SU-DHL-6 (cell line): Measurements from ENCODE around the gene ZNF554.

Source experiments
- EZH2phosphoT487 ChIP-seq: fragments of 200-600 bp; sonication (generic), shearing (Covaris generic); conservative IDR thresholded peaks from 2 replicates; pipeline ENCODE4 v1.6.1; 2018; ENCODE audit warnings: mild to moderate bottlenecking, antibody characterized with exemption, low read length, moderate library complexity, mixed read lengths
- TF ChIP-seq, protein P1 (sequence below): fragments of 200-600 bp; sonication (generic); IDR thresholded peaks from one replicate; pipeline ENCODE4 v1.5.1; 2017; ENCODE audit warnings: antibody characterized with exemption, mild to moderate bottlenecking, low read length, moderate library complexity; ENCODE audit not compliant: insufficient read depth, poor library complexity, severe bottlenecking

DNA sequence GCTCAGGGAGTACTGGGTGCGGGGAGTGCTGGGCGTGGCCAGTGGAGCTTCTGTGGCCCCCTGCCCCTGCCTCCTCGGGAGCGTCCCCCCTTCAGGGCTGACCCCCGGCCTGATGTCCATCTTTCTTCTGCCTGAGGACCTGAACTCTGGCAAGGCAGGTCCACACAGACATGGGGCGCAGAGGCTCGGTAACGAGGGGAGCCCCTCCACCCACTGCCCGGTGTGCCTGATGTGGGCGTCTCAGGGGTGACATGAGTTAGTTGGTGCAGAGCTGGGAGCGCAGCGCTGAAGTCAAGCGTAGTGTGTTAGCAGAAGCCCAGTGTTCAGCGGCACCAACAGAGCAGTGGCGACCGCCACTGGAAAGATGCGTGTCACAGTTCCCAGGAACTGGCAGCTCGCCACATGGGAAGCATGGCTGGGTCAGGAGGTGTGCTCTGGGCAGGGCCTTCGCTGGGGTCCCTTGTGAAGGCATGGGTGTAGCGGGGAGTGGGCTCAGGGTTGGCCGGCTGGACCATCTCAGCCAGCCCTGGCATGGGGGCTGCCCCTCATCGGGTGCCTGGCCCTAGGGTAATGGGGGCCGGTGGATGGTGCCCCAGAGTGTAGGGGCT is 22.9 kb upstream of the ZNF554 start:
- TF ChIP-seq, protein P1, sequence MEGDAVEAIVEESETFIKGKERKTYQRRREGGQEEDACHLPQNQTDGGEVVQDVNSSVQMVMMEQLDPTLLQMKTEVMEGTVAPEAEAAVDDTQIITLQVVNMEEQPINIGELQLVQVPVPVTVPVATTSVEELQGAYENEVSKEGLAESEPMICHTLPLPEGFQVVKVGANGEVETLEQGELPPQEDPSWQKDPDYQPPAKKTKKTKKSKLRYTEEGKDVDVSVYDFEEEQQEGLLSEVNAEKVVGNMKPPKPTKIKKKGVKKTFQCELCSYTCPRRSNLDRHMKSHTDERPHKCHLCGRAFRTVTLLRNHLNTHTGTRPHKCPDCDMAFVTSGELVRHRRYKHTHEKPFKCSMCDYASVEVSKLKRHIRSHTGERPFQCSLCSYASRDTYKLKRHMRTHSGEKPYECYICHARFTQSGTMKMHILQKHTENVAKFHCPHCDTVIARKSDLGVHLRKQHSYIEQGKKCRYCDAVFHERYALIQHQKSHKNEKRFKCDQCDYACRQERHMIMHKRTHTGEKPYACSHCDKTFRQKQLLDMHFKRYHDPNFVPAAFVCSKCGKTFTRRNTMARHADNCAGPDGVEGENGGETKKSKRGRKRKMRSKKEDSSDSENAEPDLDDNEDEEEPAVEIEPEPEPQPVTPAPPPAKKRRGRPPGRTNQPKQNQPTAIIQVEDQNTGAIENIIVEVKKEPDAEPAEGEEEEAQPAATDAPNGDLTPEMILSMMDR = no peak
- TF ChIP-seq EZH2phosphoT487 = no peak
